HG02938 (cell line): ENCODE data around the gene APLP2.
"Not testable (repeated sequence)": the region's sequence is repeated elsewhere in the genome, so short reads cannot be mapped to it uniquely, and the experiment has no call there.

Experiments used
- ATAC-seq: cut with Tn5 transposase; IDR thresholded peaks from one replicate; pipeline ENCODE4 v1.9.1; 2021; ENCODE audit warnings: mild to moderate bottlenecking, moderate library complexity; ENCODE audit not compliant: unreplicated experiment

APLP2 gene

GRCh38 chr11:130189492-130190210 lies 120.0 kb downstream of the APLP2 start:
- no peak for ATAC-seq

DNA sequence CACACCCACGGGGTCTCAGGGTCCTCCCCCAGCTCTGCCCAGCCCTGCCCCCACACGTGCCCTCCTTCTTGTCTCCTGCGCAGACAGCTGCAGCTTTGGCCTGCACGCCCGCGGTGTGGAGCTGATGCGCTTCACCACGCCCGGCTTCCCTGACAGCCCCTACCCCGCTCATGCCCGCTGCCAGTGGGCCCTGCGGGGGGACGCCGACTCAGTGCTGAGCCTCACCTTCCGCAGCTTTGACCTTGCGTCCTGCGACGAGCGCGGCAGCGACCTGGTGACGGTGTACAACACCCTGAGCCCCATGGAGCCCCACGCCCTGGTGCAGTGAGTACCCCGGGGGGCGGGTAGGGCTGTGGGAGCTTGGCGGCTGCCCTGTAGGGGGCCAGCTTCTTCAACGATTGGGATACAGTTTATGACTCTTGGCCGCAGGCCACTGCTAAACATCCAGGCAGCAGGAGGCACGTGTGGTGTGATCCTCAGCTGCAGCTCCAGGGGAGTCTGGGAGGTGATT lies 120.7 kb downstream of the APLP2 start:
- no peak for ATAC-seq

DNA sequence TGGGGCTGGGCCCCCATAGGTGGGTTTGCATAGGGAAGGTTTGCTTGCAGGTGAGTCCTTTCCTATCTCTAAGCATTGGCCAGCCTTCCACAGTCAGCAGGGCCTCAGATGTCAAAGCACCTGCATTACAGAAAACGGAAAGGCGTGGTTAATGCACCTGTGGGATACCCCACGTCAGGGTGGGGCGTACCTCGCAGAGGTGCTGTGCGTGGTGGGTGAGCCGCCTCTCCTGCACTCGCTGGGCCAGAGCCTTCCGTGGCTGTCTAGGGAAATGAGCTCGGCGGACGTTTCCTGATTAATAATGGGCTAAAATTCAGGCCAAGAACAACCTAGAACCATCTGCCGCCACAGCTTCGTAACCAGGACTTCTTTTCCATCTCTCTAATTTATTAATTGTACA lies 122.2 kb downstream of the APLP2 start:
- no peak for ATAC-seq

DNA sequence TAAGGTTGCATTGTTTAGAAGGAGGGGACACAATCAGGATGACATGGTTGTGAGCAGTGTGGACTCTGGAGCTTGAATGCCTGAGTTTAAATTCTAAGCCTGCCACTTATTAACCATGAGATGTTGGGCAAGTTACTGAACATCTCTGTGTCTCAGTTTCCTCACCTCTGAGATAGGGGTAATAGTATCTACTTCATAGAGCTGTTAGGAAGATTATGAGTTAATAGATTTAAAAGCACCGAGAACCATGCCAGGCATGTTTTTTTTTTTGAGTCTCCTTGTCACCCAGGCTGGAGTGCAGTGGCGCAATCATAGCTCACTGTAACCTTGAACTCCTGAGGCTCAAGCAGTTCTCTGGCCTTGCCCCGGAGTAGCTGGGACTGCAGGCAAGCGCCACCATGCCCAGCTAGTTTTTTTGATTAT lies 123.2 kb downstream of the APLP2 start:
- ATAC-seq: no peak

DNA sequence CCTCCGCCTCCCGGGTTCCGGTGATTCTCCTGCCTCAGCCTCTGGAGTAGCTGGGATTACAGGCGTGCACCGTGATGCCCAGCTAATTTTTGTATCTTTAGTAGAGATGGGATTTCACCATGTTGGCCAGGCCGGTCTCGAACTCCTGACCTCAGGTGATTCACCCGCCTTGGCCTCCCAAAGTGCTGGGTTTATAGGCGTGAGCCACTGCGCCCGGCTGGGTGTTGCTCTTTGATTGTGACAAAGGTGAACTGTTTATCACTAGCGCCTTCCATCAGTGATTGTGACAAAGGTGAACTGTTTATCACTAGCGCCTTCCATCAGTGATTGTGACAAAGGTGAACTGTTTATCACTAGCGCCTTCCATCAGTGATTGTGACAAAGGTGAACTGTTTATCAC lies 123.9 kb downstream of the APLP2 start:
- ATAC-seq: not testable (repeated sequence)
